Gastroesophageal sphincter (tissue), 3 donors: Measurements from ENCODE around the gene MSRB2.

Experiments used
- POLR2A ChIP-seq, 2 donors: fragments of 450-650 bp; IDR thresholded peaks; one replicate each; pipeline ENCODE4 v1.6.1; 2017; ENCODE audit warnings: antibody characterized with exemption in 2 of 2, mild to moderate bottlenecking in 2 of 2, moderate library complexity in 1 of 2
- TF ChIP-seq, protein P1 (sequence below), 4 experiments: fragments of 200-600 bp in 2 of 4; fragments of 450-650 bp in 2 of 4; sonication (generic) in 1 of 4; IDR thresholded peaks; one replicate each; pipeline ENCODE4 v1.5.1; 2017 to 2019; ENCODE audit warnings: antibody characterized with exemption in 4 of 4, mild to moderate bottlenecking in 2 of 4, moderate library complexity in 2 of 4

DNA sequence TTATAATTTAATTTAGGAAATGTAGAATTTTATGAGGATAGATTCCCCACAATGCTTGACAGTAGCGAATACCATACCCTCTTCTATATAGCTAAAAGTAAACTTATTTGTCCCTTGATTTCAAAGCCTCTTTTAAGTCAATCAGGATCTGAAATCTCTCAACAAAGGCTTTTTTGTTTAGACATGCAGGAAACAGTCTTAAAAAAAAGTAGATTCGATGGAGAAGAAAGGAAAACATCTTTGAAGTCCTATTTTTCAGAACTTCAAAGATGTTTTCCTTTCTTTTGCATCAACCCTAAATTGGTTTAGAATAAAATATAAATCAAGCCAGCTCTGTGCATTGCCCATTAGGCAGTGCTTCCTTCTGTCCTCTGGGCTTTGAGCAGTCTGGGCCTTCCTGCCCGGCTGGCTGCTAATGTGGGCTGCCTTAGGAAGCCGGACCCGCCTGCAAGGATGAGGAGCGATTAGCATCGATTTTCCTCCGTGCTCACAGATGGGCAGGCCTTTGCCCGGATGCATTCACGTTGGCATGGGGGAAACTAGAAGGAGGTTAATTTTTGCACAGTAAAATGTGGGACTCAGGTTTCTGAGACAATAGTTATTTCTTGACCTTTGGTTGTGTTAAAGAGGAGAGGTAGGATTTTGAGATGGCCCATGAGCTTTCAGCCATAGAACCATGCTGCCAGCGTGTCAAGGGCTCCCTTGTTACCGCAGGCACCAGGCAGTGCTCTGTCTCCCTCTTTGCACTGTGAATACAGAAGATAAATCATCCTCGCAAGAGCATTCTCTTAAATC, 15.5 kb downstream of the MSRB2 start:
- no peak for TF ChIP-seq POLR2A (IDR thresholded peaks at IDR 0.05)
- TF ChIP-seq, protein P1, sequence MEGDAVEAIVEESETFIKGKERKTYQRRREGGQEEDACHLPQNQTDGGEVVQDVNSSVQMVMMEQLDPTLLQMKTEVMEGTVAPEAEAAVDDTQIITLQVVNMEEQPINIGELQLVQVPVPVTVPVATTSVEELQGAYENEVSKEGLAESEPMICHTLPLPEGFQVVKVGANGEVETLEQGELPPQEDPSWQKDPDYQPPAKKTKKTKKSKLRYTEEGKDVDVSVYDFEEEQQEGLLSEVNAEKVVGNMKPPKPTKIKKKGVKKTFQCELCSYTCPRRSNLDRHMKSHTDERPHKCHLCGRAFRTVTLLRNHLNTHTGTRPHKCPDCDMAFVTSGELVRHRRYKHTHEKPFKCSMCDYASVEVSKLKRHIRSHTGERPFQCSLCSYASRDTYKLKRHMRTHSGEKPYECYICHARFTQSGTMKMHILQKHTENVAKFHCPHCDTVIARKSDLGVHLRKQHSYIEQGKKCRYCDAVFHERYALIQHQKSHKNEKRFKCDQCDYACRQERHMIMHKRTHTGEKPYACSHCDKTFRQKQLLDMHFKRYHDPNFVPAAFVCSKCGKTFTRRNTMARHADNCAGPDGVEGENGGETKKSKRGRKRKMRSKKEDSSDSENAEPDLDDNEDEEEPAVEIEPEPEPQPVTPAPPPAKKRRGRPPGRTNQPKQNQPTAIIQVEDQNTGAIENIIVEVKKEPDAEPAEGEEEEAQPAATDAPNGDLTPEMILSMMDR (IDR thresholded peaks at IDR 0.05) = no peak
